Measurements from ENCODE around the gene TTC7B.

DNA sequence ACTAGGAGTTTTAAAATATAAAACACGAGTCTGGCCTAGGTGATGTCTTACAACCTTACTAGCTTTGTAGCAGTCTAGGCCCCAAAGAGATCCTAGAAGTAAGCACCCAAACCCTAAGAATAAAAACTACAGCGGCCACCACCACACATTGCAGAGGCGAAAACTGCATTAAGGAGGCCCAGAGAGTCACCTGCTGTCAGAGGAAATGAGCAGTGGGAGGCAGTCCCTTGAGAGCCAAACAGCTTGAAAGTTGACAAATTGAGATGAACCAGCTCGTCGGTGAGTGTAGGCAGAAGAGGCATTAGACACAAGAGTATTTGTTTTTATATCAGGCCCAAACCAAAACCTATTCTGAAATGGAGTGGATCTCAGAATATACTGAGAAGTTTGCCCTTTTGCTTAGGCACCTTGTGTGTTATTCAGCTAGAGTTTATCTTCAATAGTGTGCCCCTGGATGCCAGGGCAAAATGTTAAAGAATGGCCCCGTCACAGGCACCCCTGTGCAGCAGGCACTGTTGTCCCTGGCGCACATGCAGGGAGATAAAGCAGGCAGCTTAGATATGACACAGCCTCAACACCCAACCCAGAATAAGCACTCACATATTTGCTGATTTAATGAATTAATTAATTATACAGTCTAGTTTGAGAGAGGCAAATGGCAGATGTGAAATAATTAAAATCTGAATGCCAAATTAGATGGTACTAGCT is 56.7 kb downstream of the TTC7B start:
- TF ChIP-seq, protein P1, sequence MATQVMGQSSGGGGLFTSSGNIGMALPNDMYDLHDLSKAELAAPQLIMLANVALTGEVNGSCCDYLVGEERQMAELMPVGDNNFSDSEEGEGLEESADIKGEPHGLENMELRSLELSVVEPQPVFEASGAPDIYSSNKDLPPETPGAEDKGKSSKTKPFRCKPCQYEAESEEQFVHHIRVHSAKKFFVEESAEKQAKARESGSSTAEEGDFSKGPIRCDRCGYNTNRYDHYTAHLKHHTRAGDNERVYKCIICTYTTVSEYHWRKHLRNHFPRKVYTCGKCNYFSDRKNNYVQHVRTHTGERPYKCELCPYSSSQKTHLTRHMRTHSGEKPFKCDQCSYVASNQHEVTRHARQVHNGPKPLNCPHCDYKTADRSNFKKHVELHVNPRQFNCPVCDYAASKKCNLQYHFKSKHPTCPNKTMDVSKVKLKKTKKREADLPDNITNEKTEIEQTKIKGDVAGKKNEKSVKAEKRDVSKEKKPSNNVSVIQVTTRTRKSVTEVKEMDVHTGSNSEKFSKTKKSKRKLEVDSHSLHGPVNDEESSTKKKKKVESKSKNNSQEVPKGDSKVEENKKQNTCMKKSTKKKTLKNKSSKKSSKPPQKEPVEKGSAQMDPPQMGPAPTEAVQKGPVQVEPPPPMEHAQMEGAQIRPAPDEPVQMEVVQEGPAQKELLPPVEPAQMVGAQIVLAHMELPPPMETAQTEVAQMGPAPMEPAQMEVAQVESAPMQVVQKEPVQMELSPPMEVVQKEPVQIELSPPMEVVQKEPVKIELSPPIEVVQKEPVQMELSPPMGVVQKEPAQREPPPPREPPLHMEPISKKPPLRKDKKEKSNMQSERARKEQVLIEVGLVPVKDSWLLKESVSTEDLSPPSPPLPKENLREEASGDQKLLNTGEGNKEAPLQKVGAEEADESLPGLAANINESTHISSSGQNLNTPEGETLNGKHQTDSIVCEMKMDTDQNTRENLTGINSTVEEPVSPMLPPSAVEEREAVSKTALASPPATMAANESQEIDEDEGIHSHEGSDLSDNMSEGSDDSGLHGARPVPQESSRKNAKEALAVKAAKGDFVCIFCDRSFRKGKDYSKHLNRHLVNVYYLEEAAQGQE (IDR thresholded peaks at IDR 0.05; ENCODE audit: insufficient read depth in 1 of 2, low read depth in 2 of 2, low read length in 2 of 2): no peak
- TF ChIP-seq TAF1 (IDR thresholded peaks at IDR 0.05; ENCODE audit: borderline replicate concordance, insufficient read depth, low read length): no peak
